Choroid plexus epithelial cell (primary cell): ENCODE measurements around the gene HMOX2.
A peak's percentile ranks its signal among the peaks of the same experiment; 100 is the strongest.

ENCODE experiments used
- DNase-seq: peaks from one replicate; pipeline ENCODE4 v3.0.0-alpha.2; 2010; ENCODE audit warnings: low read depth
- H3K4me3 ChIP-seq: 2 replicates; pipeline ENCODE4 v1.5.1; 2011; ENCODE audit warnings: low read depth, mild to moderate bottlenecking, control low read depth, low read length, moderate library complexity
- CTCF ChIP-seq: conservative IDR thresholded peaks from 2 replicates; pipeline ENCODE4 v1.5.1; 2011; ENCODE audit warnings: low read depth, mild to moderate bottlenecking, control low read depth, inconsistent platforms, low read length, moderate library complexity

The HMOX2 gene

GRCh38 chr16:4452674-4453073 is 23.5 kb upstream of the HMOX2 start:
- DNase-seq: no peak
- H3K4me3 ChIP-seq: no peak overlapping the region
- no peak for TF ChIP-seq CTCF

GRCh38 chr16:4454623-4455022 is 21.6 kb upstream of the HMOX2 start:
- no peak for DNase-seq
- TF ChIP-seq CTCF: no peak
- no peak overlapping the region for H3K4me3 ChIP-seq

- H3K4me3 ChIP-seq: no peak overlapping the region
- TF ChIP-seq CTCF: no peak
- DNase-seq: no peak
Observed at GRCh38 chr16:4455081-4455480, 21.1 kb upstream of the HMOX2 start.

GRCh38 chr16:4455951-4456350 is 20.2 kb upstream of the HMOX2 start:
- no peak overlapping the region for H3K4me3 ChIP-seq
- no peak for DNase-seq
- TF ChIP-seq CTCF: no peak

GRCh38 chr16:4460936-4461249 is 15.3 kb upstream of the HMOX2 start:
- no peak for TF ChIP-seq CTCF
- no peak overlapping the region for H3K4me3 ChIP-seq
- DNase-seq: no peak

GRCh38 chr16:4461250-4462085 is 14.7 kb upstream of the HMOX2 start:
- TF ChIP-seq CTCF: no peak
- H3K4me3 ChIP-seq: no peak overlapping the region
- peak; percentile 21 for DNase-seq

- no peak overlapping the region for H3K4me3 ChIP-seq
- TF ChIP-seq CTCF: no peak
- no peak for DNase-seq
Observed at GRCh38 chr16:4463522-4464163, 12.6 kb upstream of the HMOX2 start.
